ENCODE results near the gene VANGL2.

The VANGL2 gene

GRCh38 chr1:160363010-160363409 lies 37.4 kb upstream of the VANGL2 start:
- H4K91ac ChIP-seq (ENCODE audit: low read depth, low read length): no peak overlapping the region
- no peak overlapping the region for H3K9ac ChIP-seq (ENCODE audit: low read length)
- H3K18ac ChIP-seq (ENCODE audit: low read length): no peak overlapping the region
- no peak overlapping the region for H2BK120ac ChIP-seq (ENCODE audit: insufficient read depth, low read length, poor library complexity)
- no peak overlapping the region for H3K4ac ChIP-seq (ENCODE audit: low read depth, low read length)
- no peak overlapping the region for H4K12ac ChIP-seq (ENCODE audit: low read depth, low read length)
- no peaks in the 10 kb centered on the region for H3K27me3 ChIP-seq (ENCODE audit: insufficient read depth, low read length)
- H3K9me3 ChIP-seq (ENCODE audit: insufficient read depth, low read depth, low read length): no peaks in the 10 kb centered on the region
- H3K79me1 ChIP-seq (ENCODE audit: low read length): no peaks in the 10 kb centered on the region
- H2AK5ac ChIP-seq (ENCODE audit: low read length): no peak overlapping the region
- H3K4me1 ChIP-seq (ENCODE audit: control insufficient read depth in 1 of 2, insufficient read depth in 2 of 2, low read length in 2 of 2): peaks cover 6 to 7% of the 10 kb centered on the region in 2 experiments
- no peaks in the 10 kb centered on the region for H3K79me2 ChIP-seq (ENCODE audit: control insufficient read depth, insufficient read depth, low read length, poor library complexity)
- no peak for DNase-seq
- H3K23ac ChIP-seq (ENCODE audit: low read length): no peak overlapping the region
- peaks cover 9 to 21% of the 10 kb centered on the region in 2 experiments for H3K36me3 ChIP-seq (ENCODE audit: control insufficient read depth in 1 of 2, insufficient read depth in 2 of 2, low read length in 2 of 2)
- no peak overlapping the region for H2AFZ ChIP-seq (ENCODE audit: insufficient read depth, low read length, poor library complexity)
- no peak overlapping the region for H2BK5ac ChIP-seq (ENCODE audit: low read depth, low read length, poor library complexity)
- no peak overlapping the region for H3K4me3 ChIP-seq (ENCODE audit: low read depth, low read length)
- H2BK12ac ChIP-seq (ENCODE audit: low read length): no peak overlapping the region
- no peak overlapping the region for H3K27ac ChIP-seq (ENCODE audit: low read depth, low read length)
- H3K14ac ChIP-seq (ENCODE audit: low read length): no peak overlapping the region
- no peak overlapping the region for H4K8ac ChIP-seq (ENCODE audit: low read depth, low read length)
- no peak overlapping the region for H3K4me2 ChIP-seq (ENCODE audit: low read length)
- WGBS (ENCODE audit: extremely low coverage, insufficient coverage, insufficient read length): no CpG with 5 or more reads among the region's 5 CpGs

- no peak overlapping the region for H3K14ac ChIP-seq (ENCODE audit: low read length)
- H3K79me2 ChIP-seq (ENCODE audit: control insufficient read depth, insufficient read depth, low read length, poor library complexity): no peaks in the 10 kb centered on the region
- peak; percentile 24 to 48 for DNase-seq
- H3K36me3 ChIP-seq (ENCODE audit: control insufficient read depth in 1 of 2, insufficient read depth in 2 of 2, low read length in 2 of 2): peaks cover 4 to 14% of the 10 kb centered on the region in 2 experiments
- H3K23ac ChIP-seq (ENCODE audit: low read length): no peak overlapping the region
- no CpG with 5 or more reads among the region's 12 CpGs for WGBS (ENCODE audit: extremely low coverage, insufficient coverage, insufficient read length)
- H3K27ac ChIP-seq (ENCODE audit: low read depth, low read length): no peak overlapping the region
- H2AFZ ChIP-seq (ENCODE audit: insufficient read depth, low read length, poor library complexity): no peak overlapping the region
- no peaks in the 10 kb centered on the region for H3K79me1 ChIP-seq (ENCODE audit: low read length)
- H3K18ac ChIP-seq (ENCODE audit: low read length): no peak overlapping the region
- no peak overlapping the region for H3K4ac ChIP-seq (ENCODE audit: low read depth, low read length)
- H3K4me2 ChIP-seq (ENCODE audit: low read length): no peak overlapping the region
- no peak overlapping the region for H3K9ac ChIP-seq (ENCODE audit: low read length)
- H4K8ac ChIP-seq (ENCODE audit: low read depth, low read length): no peak overlapping the region
- no peaks in the 10 kb centered on the region for H3K9me3 ChIP-seq (ENCODE audit: insufficient read depth, low read depth, low read length)
- H2BK5ac ChIP-seq (ENCODE audit: low read depth, low read length, poor library complexity): no peak overlapping the region
- no peak overlapping the region for H4K91ac ChIP-seq (ENCODE audit: low read depth, low read length)
- H2BK12ac ChIP-seq (ENCODE audit: low read length): no peak overlapping the region
- no peak overlapping the region for H2AK5ac ChIP-seq (ENCODE audit: low read length)
- peaks cover 6 to 7% of the 10 kb centered on the region in 2 experiments for H3K4me1 ChIP-seq (ENCODE audit: control insufficient read depth in 1 of 2, insufficient read depth in 2 of 2, low read length in 2 of 2)
- H2BK120ac ChIP-seq (ENCODE audit: insufficient read depth, low read length, poor library complexity): no peak overlapping the region
- no peaks in the 10 kb centered on the region for H3K27me3 ChIP-seq (ENCODE audit: insufficient read depth, low read length)
- H4K12ac ChIP-seq (ENCODE audit: low read depth, low read length): no peak overlapping the region
- no peak overlapping the region for H3K4me3 ChIP-seq (ENCODE audit: low read depth, low read length)
Observed at GRCh38 chr1:160363951-160364735, 36.2 kb upstream of the VANGL2 start.

GRCh38 chr1:160365325-160365724 lies 35.0 kb upstream of the VANGL2 start:
- H3K27ac ChIP-seq (ENCODE audit: low read depth, low read length): no peak overlapping the region

GRCh38 chr1:160366731-160367515 lies 33.4 kb upstream of the VANGL2 start, which contains the start of gene NHLH1:
Gene NHLH1, plus strand, starts transcription at chr1:160367071. Its CDS starts 3,661 bp downstream, at chr1:160370732.
- no peak within 1 kb of the TSS for H4K12ac ChIP-seq (ENCODE audit: low read depth, low read length)
- H3K14ac ChIP-seq (ENCODE audit: low read length): no peak within 1 kb of the TSS
- H3K4ac ChIP-seq (ENCODE audit: low read depth, low read length): no peak within 1 kb of the TSS
- no peaks in the 10 kb centered on the region for H3K36me3 ChIP-seq (ENCODE audit: control insufficient read depth in 1 of 2, insufficient read depth in 2 of 2, low read length in 2 of 2)
- no peak for DNase-seq
- no peak within 1 kb of the TSS for H2BK12ac ChIP-seq (ENCODE audit: low read length)
- no peaks in the 10 kb centered on the region for H3K79me1 ChIP-seq (ENCODE audit: low read length)
- H3K23ac ChIP-seq (ENCODE audit: low read length): no peak within 1 kb of the TSS
- no peak within 1 kb of the TSS for H3K18ac ChIP-seq (ENCODE audit: low read length)
- no peak within 1 kb of the TSS for H2AK5ac ChIP-seq (ENCODE audit: low read length)
- H3K4me1 ChIP-seq (ENCODE audit: control insufficient read depth in 1 of 2, insufficient read depth in 2 of 2, low read length in 2 of 2): peaks cover 5 to 6% of the 10 kb centered on the region in 2 experiments
- no peak within 1 kb of the TSS for H4K91ac ChIP-seq (ENCODE audit: low read depth, low read length)
- no peak within 1 kb of the TSS for H2AFZ ChIP-seq (ENCODE audit: insufficient read depth, low read length, poor library complexity)
- no peaks in the 10 kb centered on the region for H3K9me3 ChIP-seq (ENCODE audit: insufficient read depth, low read depth, low read length)
- H2BK120ac ChIP-seq (ENCODE audit: insufficient read depth, low read length, poor library complexity): no peak within 1 kb of the TSS
- H3K27me3 ChIP-seq (ENCODE audit: insufficient read depth, low read length): no peaks in the 10 kb centered on the region
- no peak within 1 kb of the TSS for H2BK5ac ChIP-seq (ENCODE audit: low read depth, low read length, poor library complexity)
- H3K9ac ChIP-seq (ENCODE audit: low read length): no peak within 1 kb of the TSS
- no CpG with 5 or more reads among the region's 15 CpGs for WGBS (ENCODE audit: extremely low coverage, insufficient coverage, insufficient read length)
- H3K79me2 ChIP-seq (ENCODE audit: control insufficient read depth, insufficient read depth, low read length, poor library complexity): no peaks in the 10 kb centered on the region
- no peak within 1 kb of the TSS for H3K27ac ChIP-seq (ENCODE audit: low read depth, low read length)
- no peak within 1 kb of the TSS for H3K4me2 ChIP-seq (ENCODE audit: low read length)
- H4K8ac ChIP-seq (ENCODE audit: low read depth, low read length): no peak within 1 kb of the TSS
- H3K4me3 ChIP-seq (ENCODE audit: low read depth, low read length): no peak within 1 kb of the TSS

More at GRCh38 chr1:160365325-160365724, 35.0 kb upstream of the VANGL2 start:
- Histone ChIP-seq H4K91ac (ENCODE audit: low read depth, low read length) (no peak overlapping the region), H3K4me3 (ENCODE audit: low read depth, low read length) (peak overlapping the region; percentile 1), H3K79me2 (ENCODE audit: control insufficient read depth, insufficient read depth, low read length, poor library complexity) (no peaks in the 10 kb centered on the region), H3K4me1 (ENCODE audit: control insufficient read depth in 1 of 2, insufficient read depth in 2 of 2, low read length in 2 of 2) (peaks cover 6 to 7% of the 10 kb centered on the region in 2 experiments), H3K4ac (ENCODE audit: low read depth, low read length) (no peak overlapping the region), H2BK5ac (ENCODE audit: low read depth, low read length, poor library complexity) (no peak overlapping the region), H3K79me1 (ENCODE audit: low read length) (no peaks in the 10 kb centered on the region), H3K23ac (ENCODE audit: low read length) (no peak overlapping the region), H3K36me3 (ENCODE audit: control insufficient read depth in 1 of 2, insufficient read depth in 2 of 2, low read length in 2 of 2) (peaks cover 0 to 4% of the 10 kb centered on the region in 2 experiments), H3K14ac (ENCODE audit: low read length) (no peak overlapping the region), H3K27me3 (ENCODE audit: insufficient read depth, low read length) (no peaks in the 10 kb centered on the region), H2BK120ac (ENCODE audit: insufficient read depth, low read length, poor library complexity) (no peak overlapping the region), H2AFZ (ENCODE audit: insufficient read depth, low read length, poor library complexity) (no peak overlapping the region), H2AK5ac (ENCODE audit: low read length) (no peak overlapping the region), H2BK12ac (ENCODE audit: low read length) (no peak overlapping the region), H4K12ac (ENCODE audit: low read depth, low read length) (no peak overlapping the region), H3K4me2 (ENCODE audit: low read length) (no peak overlapping the region), H3K9me3 (ENCODE audit: insufficient read depth, low read depth, low read length) (no peaks in the 10 kb centered on the region), H4K8ac (ENCODE audit: low read depth, low read length) (no peak overlapping the region), H3K18ac (ENCODE audit: low read length) (no peak overlapping the region), H3K9ac (ENCODE audit: low read length) (no peak overlapping the region)
- WGBS (ENCODE audit: extremely low coverage, insufficient coverage, insufficient read length): no CpG with 5 or more reads among the region's 1 CpG
- no peak for DNase-seq
